Measurements from ENCODE around the gene GPI. TPM values are rescaled to one million over a fixed set of nuclear protein-coding genes. Genes with fewer than 3 reads are reported as not detected.
A peak's percentile ranks its signal among the peaks of the same experiment; 100 is the strongest.

GPI gene
- total RNA-seq, 1 experiment from 2014 or later: 329 TPM

- peak overlapping the region; percentile 89 for H3K27ac Mint-ChIP-seq (ENCODE audit: unreplicated experiment)
- H3K27me3 Mint-ChIP-seq (ENCODE audit: insufficient read depth, unreplicated experiment): no peaks in the 10 kb centered on the region
- intact Hi-C loops (cut with micrococcal nuclease; ENCODE audit: unreplicated experiment): loop anchor here (2.0 kb wide), 1 partner anchor 39 kb away; the partner anchor contains the start of gene GPI
- TSS peak; percentile 96 for BruUV-seq (replicated peaks)
- Histone ChIP-seq H3K27me3 (replicated peaks; ENCODE audit: control insufficient read depth, insufficient read depth, low read length) (no peaks in the 10 kb centered on the region), H3K4me3 (ENCODE audit: low read depth, low read length) (peak overlapping the region; percentile 89), H3K36me3 (ENCODE audit: control insufficient read depth, insufficient read depth, low read length) (peaks cover 6% of the 10 kb centered on the region), H3K4me1 (no peaks in the 10 kb centered on the region), H3K9me3 (no peaks in the 10 kb centered on the region)
- ChIA-PET CTCF (no interaction called here), POLR2A (no interaction called here)
- DNase-seq: no peak
- no peak for TF ChIP-seq CTCF (IDR thresholded peaks at IDR 0.05; ENCODE audit: insufficient read depth in 1 of 2, low read depth in 1 of 2, low read length in 1 of 2, severe bottlenecking in 1 of 2, unreplicated experiment in 1 of 2)
- H3K9me3 Mint-ChIP-seq (ENCODE audit: unreplicated experiment): no peaks in the 10 kb centered on the region
- H3K4me1 Mint-ChIP-seq (ENCODE audit: low read depth, unreplicated experiment): no peaks in the 10 kb centered on the region
- peaks cover 74% of the 10 kb centered on the region for H3K36me3 Mint-ChIP-seq (ENCODE audit: insufficient read depth, unreplicated experiment)
- peak overlapping the region; percentile 93 for H3K4me3 Mint-ChIP-seq (ENCODE audit: unreplicated experiment)
Measured at GRCh38 chr19:34403784-34404108, 38.8 kb downstream of the GPI start.

DNA sequence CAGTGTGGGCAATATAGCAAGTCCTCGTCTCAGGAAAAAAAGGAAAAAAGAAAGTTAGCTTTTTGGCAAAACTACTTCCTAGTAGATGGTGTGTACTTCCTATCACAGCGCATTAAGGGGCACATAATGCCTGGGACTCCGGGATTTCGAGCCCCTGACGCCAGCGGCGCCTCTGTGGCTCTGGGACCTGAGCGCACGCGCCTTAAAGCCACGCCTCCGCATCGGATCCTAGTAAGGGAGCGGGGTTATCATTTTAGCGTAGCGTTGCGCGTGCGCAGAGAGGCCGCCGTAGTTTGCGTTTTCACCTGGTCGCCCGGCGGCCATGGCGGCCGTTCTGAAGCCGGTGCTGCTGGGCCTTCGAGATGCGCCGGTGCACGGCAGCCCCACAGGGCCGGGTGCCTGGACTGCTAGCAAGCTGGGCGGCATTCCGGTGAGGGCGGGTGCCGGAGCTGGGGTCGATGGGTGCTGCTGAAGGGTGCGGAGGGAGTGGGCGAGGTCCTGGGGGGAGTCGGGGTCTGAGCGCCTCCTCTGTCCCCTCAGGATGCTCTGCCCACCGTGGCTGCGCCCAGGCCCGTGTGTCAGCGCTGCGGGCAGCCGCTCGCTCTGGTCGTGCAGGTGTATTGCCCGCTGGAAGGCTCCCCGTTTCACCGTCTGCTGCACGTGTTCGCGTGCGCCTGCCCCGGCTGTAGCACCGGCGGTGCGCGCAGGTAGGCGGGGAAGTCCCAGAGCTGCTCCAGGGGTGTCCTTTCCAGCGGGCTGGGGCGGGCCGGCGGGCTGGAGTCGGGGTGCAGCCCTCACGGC lies 39.3 kb downstream of the GPI start, which contains the start of gene PDCD2L:
TSS of gene PDCD2L (plus strand) at position 291 of the 801 bp plus-strand sequence. CDS start at position 323, 32 bp downstream.
- H3K9me3 ChIP-seq: no peaks in the 10 kb centered on the region
- TF ChIP-seq CTCF (IDR thresholded peaks at IDR 0.05; ENCODE audit: insufficient read depth in 1 of 2, low read depth in 1 of 2, low read length in 1 of 2, severe bottlenecking in 1 of 2, unreplicated experiment in 1 of 2): no peak
- intact Hi-C loops (cut with micrococcal nuclease; ENCODE audit: unreplicated experiment): loop anchor here (2.0 kb wide), 1 partner anchor 40 kb away; the partner anchor contains the start of gene GPI
- peak; percentile 94 for DNase-seq
- CTCF ChIA-PET: no interaction called here
- H3K36me3 ChIP-seq (ENCODE audit: control insufficient read depth, insufficient read depth, low read length): peaks cover 5% of the 10 kb centered on the region; the same call in 1 of the 2 replicates
- TSS peak; percentile 34 for BruUV-seq (replicated peaks)
- Mint-ChIP-seq H3K4me3 (ENCODE audit: unreplicated experiment) (peak within 1 kb of the TSS; percentile 93), H3K4me1 (ENCODE audit: low read depth, unreplicated experiment) (no peaks in the 10 kb centered on the region), H3K27ac (ENCODE audit: unreplicated experiment) (peak within 1 kb of the TSS; percentile 89), H3K27me3 (ENCODE audit: insufficient read depth, unreplicated experiment) (no peaks in the 10 kb centered on the region), H3K36me3 (ENCODE audit: insufficient read depth, unreplicated experiment) (peaks cover 74% of the 10 kb centered on the region), H3K9me3 (ENCODE audit: unreplicated experiment) (no peaks in the 10 kb centered on the region)
- POLR2A ChIA-PET: interaction anchor here (0.6 kb wide), 1 partner anchor 78 kb away, joined by 3 read pairs; no protein-coding TSS in a partner anchor
- H3K4me3 ChIP-seq (ENCODE audit: low read depth, low read length): peak within 1 kb of the TSS; percentile 89
- no peaks in the 10 kb centered on the region for H3K4me1 ChIP-seq
- H3K27me3 ChIP-seq (replicated peaks; ENCODE audit: control insufficient read depth, insufficient read depth, low read length): no peaks in the 10 kb centered on the region

- Mint-ChIP-seq H3K36me3 (ENCODE audit: insufficient read depth, unreplicated experiment) (peaks cover 68% of the 10 kb centered on the region), H3K27me3 (ENCODE audit: insufficient read depth, unreplicated experiment) (no peaks in the 10 kb centered on the region), H3K27ac (ENCODE audit: unreplicated experiment) (no peak overlapping the region), H3K4me1 (ENCODE audit: low read depth, unreplicated experiment) (no peaks in the 10 kb centered on the region), H3K4me3 (ENCODE audit: unreplicated experiment) (no peak overlapping the region), H3K9me3 (ENCODE audit: unreplicated experiment) (no peaks in the 10 kb centered on the region)
- no peak for DNase-seq
- H3K9me3 ChIP-seq: no peaks in the 10 kb centered on the region
- H3K4me1 ChIP-seq: no peaks in the 10 kb centered on the region
- ChIA-PET CTCF (no interaction called here), POLR2A (interaction anchor here (0.7 kb wide), 1 partner anchor 94 kb away, joined by 5 read pairs; no protein-coding TSS in a partner anchor)
- BruUV-seq (replicated peaks): TSS peak; percentile 26
- intact Hi-C loops (cut with micrococcal nuclease; ENCODE audit: unreplicated experiment): loop anchor here (2.0 kb wide), 1 partner anchor 41 kb away; the partner anchor contains the start of gene GPI
- no peaks in the 10 kb centered on the region for H3K27me3 ChIP-seq (replicated peaks; ENCODE audit: control insufficient read depth, insufficient read depth, low read length)
- H3K36me3 ChIP-seq (ENCODE audit: control insufficient read depth, insufficient read depth, low read length): 0 out of 2 replicates have a peak, but pooled peaks cover 1% of the 10 kb centered on the region
- TF ChIP-seq CTCF (IDR thresholded peaks at IDR 0.05; ENCODE audit: insufficient read depth in 1 of 2, low read depth in 1 of 2, low read length in 1 of 2, severe bottlenecking in 1 of 2, unreplicated experiment in 1 of 2): no peak
- H3K4me3 ChIP-seq (ENCODE audit: low read depth, low read length): no peak overlapping the region
Measured at GRCh38 chr19:34405892-34406660, 41.1 kb downstream of the GPI start.
